Activated CD8-positive, alpha-beta memory T cell treated with anti-CD3 and anti-CD28 coated beads for 36 hours (primary cell): ENCODE measurements around the gene HDAC4. TPM values are rescaled to one million over a fixed set of nuclear protein-coding genes. Genes with fewer than 3 reads are reported as not detected.

ENCODE experiments used
- CTCF ChIA-PET: fragments of 350-600 bp; sonication (Branson Sonifier 250); formaldehyde crosslinking; loops from one replicate; lab custom pipeline; 2021; ENCODE audit warnings: antibody characterized with exemption; lab: Charles Lee
- POLR2A ChIA-PET: fragments of 350-600 bp; sonication (Branson Sonifier 250); formaldehyde crosslinking; loops from one replicate; lab custom pipeline; 2021; ENCODE audit warnings: antibody characterized with exemption; lab: Charles Lee
- total RNA-seq, 2 experiments: library from RNA; stranded (reverse); gene quantifications; one replicate each; pipeline ENCODE4 v1.2.3, GENCODE V29; 2021

Gene HDAC4
- total RNA-seq, 2 experiments from 2014 or later = 19.7 to 23.5 TPM

DNA sequence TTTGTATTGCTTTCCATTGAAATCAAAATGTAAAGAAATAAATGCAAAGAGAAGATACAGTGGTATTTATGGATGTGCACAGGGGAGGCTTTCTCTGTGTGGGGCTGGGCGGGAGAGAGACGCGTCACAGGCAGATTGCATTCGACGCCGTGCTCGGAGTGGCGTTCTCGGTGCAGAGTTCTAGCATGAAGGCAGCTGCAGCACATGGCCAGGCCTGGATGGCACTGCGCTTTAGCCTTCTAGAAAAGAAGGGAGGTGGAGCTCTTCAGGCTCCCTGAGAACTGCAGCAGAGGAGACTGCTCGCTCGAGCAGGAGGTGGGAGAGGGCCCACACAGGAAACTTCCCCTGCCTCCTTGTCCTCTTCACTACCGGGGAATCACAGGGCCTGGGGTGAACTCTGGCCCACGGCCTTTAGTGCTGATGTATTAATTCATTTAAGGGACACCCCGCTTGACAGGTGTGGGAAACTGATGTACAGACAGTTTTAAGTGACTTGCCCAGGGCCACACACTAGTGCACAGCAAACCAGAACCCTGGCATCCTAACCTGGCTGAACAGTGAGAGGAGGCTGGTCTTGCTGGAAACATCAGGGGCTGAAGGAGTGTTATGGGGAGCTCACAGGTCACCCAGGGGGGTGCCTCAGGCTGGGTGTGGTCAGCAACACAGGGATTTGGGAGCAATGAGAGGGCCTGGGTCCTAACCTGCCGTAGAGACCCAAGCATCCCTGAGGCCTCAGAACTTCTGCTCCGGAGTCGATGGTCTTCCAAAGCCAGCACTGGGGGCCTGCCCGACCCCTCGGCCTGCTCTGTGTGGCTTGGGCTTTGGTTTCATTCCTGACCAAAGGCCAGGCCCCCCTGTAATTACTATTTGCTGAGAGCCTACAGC is 199.9 kb downstream of the HDAC4 start:
- ChIA-PET POLR2A (no interaction called here), CTCF (no interaction called here)

DNA sequence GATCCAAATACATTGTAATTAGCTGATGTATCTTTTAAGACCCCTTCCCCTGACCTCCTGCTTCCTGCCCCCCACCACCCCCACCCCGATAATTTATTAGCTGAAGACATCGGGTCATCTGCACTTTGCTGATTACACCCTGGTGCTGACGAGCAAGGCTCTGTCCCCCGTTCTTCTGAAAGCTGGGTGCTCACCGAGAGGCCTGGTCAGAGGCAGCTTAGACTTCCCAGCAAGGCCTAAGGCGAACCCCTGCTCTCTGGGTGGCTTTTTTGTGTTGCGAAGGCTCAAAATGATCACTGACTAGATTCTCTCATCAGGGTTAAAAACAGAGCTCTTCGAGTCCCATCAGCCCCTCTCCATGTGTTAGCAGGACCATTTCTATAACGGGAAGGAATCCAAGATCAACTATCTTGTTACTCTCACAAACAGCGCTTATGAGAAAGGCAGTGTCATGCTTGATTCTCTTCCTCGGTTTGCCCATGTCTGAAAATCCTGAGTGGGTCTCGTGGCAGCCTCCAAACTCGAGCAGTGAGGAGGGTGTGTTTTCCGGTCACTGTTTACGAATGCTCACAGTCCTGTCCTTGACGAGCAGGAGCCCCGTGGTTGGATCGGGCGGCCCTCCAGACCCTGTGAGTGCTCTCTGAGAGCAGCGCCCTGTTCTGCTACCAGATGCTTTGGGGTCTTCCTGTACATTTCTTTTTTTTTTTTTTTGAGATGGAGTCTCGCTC is 201.6 kb downstream of the HDAC4 start:
- ChIA-PET POLR2A (no interaction called here), CTCF (no interaction called here)

DNA sequence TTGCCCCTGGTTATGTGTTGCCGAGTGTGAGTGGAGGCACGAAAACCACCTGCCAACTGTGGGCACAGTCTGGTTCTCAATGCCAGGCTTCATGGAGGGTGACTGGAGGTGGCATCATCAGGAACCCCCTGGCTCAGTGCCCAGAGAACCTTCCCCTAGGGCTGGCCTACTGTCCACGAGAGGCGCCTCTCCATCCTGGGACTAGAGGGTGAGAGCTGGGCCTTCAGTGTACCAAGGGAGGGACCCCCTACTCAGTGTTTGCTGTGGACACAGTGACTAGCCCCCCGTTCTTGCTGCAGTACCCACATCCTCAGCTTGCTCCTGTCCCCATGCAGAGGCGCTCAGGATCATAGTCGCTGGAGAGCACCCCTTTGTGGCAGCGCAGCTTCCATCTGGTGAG is 202.6 kb downstream of the HDAC4 start:
- POLR2A ChIA-PET = no interaction called here
- CTCF ChIA-PET = no interaction called here

DNA sequence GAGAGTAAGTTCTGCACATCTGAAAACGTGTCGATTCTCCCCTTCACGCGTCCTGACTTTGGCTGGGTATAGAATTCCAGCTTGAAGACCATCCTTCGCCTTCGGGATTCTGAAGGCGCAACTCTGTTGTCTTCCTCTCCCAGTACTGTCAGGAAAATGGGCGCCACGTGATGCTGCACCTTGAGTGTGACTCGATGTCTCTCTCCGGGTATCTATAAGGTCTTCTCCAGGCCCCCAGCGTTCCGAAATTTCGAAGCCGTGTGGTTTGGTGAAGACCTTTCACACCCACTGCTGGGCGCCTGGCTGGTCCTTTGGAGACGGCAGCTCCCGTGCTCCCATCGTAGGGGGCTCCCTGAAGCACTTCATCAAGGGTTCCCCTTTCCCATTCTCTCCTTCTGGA is 203.7 kb downstream of the HDAC4 start:
- POLR2A ChIA-PET = no interaction called here
- CTCF ChIA-PET = no interaction called here

DNA sequence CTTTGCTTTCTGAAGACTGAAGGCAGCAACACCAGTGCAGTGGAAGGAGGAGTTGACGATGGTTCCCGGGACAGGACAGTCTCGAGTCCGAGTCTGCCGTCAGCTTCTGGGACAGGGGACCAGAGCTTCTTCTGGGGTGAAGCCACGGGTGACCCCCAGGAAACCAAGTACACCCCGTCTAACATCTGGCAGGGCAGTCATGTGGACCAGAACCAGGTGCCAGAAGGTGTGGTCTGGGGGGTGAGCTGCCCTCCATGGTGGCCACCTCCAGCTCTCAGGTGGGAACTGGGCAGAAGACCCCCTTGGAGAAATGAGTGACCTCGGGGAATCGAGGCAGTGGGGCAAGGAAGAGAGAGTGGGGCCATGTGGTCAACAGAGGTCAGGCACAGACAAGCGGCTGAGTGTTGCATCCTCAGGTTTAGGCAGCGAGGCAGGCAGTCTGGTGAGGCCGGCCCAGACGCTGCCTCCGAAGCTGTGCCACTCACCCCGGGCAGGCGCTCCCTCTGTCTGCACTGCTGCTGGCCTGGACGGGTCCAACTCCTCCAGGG is 204.3 kb downstream of the HDAC4 start:
- CTCF ChIA-PET = no interaction called here

DNA sequence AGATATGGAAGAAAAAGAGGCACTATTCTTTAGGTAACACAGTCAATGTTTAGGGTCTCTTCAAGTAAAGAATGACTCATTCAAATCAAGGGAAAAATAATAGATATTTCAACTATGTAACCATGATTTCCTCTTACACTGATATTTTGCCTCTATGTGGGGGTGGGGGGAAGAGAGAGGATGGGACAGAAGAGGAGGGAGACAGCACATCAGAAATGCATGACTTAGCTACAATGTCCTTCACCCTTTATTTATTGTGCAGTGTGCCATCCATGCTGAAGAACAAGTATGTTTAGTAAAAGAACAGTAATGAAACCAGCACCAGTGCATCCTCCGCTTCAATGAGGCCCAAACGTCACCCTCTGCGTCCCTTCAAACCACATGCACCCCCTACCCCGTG is 204.8 kb downstream of the HDAC4 start:
- POLR2A ChIA-PET = no interaction called here
- CTCF ChIA-PET = no interaction called here

More for the DNA sequence above, 204.3 kb downstream of the HDAC4 start:
- POLR2A ChIA-PET = no interaction called here

DNA sequence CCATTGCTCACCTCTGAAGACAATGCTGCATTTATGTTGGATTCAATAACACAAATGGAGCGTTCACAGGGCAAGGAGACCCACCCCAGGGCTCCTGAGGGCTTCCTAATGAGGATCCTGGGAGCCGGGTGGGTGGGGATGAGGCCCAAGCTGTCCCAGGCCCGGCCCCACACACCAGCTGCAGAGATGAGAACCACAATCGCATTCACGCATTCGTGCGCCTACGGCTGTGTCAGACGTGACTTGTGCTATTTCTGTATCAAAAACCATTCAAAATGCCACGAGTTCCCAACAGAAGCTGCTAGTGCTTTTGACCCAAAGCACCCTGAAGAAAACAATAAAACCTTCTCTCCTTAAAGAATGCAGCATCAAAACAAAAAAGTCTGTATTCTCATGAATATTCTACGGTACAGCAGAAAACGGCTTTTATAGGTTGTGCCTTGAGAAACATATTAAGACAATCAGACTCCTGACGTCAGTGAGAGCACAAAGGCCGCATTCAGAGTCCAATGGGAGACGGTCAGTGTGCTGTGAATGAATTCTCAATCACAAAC is 205.4 kb downstream of the HDAC4 start:
- CTCF ChIA-PET = no interaction called here
- POLR2A ChIA-PET = no interaction called here

DNA sequence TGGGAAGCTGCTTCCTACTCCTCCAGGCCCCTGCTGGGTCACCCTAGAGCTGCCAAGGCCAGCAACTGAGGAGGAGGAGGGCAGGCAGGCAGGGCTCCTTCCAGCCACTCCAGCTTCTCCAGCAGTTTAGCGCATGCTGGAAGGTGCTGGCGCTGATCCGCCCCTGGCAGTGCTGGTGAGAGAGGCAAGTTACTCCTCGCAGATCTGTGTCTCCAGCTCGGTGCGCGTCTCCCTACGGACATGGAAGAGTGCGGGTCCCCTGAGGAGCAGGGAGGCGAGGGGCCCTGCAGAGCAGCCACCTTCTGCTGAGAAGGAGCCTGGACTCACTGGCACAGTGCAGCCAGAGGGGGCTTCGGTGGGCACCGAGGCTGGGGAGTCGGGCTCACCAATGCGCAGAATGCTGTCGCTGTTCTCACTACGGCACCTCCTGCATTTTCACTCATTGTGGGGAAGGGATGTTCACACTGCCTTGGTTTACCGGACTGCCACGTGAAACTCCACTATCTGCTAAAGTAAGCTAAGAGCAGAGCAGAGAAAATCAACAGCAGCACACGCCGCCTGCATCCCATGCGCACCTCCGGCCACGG is 206.0 kb downstream of the HDAC4 start:
- ChIA-PET CTCF (no interaction called here), POLR2A (no interaction called here)

DNA sequence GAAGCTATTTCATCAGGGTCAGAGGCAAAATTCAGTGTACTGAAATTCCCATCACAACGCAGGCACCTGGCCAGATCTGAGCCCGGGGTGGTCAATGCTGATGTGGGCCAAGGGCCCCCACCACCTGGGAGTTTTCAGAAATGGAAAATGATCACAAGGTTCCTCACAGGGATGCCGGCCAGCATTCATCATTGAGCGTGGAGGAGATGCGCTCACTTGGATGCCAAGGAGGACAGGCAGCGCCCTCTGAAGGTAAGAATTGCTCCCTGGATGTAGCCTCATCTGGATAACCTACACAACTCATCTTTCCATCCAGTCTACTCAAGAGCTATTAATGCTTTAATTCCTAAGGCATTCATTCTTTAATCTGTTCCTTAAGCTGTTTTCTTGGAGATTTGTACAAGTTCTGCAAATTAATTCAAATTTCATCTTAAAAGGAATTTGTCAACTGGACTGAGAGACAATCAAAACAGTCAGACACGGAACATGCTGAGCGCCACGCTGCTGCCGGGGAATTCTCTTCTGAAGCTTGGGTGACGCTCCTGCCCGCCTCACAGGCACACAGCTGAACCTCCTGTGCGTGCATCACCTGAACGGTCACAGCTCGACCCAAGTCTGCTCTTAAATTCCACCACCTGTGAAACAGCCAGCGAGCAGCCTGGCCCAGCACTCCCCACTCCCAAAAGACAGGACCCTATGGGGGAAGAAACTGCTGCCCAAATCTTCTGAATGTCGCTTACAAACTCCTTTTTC is 206.7 kb downstream of the HDAC4 start:
- CTCF ChIA-PET = no interaction called here
- POLR2A ChIA-PET = no interaction called here

DNA sequence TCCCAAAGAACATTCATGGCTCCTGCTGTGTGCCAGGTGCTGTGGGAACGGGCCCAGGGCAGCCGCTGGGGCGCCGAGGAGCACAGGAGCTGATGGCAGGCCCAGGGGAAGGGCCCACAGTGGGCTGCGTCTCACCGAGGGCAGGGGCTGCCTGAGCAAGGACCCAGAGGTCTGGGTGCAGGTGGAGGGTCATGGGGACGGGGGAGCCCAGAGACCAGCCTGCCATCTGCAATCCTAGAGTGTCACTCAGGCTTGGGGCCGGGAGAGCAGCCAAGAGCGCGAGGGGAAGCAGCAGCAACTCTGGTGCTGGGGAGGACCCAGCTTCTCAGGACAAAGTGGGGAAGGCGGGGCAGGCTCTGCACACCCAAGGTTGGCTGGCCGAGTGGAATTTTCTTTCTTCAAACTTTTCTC is 207.4 kb downstream of the HDAC4 start:
- ChIA-PET CTCF (no interaction called here), POLR2A (no interaction called here)

DNA sequence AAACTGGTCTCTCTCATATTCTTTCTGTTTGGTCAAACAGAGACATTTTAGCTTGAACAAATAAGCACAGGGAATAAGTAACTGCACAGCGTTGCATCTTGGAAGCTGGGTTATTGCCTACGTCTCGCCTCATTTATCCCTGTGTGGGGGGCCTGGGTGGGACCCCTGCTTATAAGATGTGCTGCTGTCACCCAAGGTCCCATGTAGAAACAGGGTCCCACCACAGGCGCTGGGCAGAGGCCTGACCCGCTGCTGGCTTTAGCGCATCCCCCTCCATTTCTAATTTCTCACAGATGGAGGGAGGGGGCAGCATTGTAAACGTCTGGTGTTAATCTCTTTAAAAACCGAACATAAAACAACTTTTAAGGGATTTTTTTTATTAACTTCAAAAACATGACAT is 207.8 kb downstream of the HDAC4 start:
- ChIA-PET POLR2A (no interaction called here), CTCF (no interaction called here)

DNA sequence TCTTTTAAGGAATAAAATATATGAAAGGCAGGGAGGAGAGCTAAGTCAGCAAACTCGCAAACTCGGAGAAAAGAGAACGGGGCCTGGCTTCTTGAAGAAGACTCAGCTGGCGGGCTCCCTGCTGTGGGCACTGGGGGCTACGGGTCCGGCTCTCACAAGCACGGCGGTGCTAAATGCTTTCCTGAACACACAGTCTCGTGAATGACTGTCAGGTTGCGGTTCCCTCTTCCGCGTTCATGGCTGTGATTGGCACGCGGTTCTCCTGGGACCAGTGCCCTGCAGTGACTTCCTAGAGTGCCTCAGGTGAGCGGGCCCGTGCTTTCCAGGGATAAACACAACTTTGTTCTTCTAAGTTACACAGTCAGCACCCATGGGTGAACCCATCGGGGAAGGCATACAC is 208.4 kb downstream of the HDAC4 start:
- POLR2A ChIA-PET = no interaction called here
- CTCF ChIA-PET = no interaction called here

DNA sequence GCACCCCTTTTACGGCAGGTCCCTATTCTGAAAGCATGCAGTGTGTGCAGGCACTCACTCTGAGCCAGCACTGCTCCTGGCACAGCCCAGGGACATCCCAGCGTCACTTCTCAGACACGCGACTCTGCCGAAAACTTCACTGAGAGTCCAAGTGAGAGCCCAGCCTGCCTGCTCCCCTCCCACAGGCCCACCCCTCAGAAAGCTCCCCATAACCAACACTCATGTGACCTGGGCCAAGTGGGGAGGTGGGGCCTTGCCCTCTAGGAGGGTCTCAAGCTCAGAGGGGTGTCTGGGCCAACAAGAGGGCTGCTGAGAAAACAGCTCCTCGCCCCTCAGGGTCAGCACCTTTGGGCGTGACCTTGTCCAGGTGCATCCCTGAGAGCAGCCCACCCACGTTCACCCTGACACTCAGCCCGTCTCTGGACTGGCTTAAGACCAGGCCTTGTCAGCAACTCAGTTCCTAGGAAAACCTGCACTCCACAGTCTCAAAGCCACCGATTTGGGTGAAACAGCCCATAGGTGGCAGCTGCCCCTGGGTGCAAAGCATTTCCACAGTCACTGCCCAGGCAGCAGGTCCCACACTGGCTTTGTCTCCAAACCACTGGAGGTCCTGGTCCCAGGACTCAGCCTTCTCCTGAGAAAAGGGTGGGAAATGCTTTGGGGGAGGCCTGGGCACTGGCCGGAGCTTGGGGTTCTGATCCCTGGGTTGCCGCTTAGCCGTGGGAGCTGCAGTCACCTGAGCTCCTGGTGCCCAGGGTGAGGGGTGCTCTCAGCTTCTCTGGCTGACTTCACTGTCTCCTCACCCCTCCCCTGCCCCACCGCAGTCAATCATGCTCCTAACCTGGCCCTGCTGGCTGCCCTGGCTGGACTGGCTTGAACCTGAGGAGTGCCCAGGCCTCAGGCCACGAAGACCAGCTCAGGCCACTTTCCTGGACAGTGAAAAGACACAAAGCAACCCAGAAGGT is 209.6 kb downstream of the HDAC4 start:
- CTCF ChIA-PET = no interaction called here
- POLR2A ChIA-PET = no interaction called here

DNA sequence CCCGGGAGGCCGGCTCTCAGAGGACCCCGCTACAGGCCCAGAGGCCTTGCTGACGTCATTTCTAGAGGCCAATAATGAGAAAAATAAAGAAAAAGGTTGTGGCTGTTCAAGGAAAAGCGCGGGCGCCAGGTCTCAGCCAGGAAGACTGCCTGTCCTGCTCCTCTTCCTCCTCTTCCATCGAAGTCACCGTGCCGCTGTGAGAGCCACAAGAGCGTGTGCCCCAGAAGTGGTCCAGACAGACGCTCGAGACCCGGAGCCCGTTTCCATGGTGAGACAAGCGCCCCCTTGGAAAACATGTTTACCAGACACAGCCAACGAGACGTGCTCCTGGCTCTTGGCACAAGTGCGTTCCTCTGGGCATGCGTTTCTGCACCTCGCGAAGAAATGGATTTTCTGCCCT is 210.5 kb downstream of the HDAC4 start:
- POLR2A ChIA-PET = no interaction called here
- CTCF ChIA-PET = no interaction called here

DNA sequence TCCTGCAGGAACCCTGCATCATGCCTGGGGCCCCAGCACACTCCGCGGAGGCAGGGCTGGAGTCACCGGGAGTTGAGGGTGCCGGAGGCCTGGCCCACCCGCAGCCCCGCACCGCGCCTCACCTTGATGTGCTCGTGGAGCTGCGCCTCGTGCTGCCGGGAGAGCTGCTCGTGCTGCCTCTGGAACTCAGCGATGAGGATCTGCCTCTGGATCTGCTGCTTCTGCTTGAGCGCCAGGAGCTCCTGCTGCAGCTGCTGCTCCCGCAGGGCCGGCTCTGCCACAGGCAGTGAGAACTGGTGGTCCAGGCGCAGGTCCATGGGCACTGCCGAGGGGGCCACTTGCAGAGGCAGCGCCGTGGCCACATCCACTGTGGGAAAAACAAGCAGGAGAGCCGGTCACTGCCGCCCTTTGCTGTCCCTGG is 211.1 kb downstream of the HDAC4 start:
- ChIA-PET POLR2A (no interaction called here), CTCF (no interaction called here)

DNA sequence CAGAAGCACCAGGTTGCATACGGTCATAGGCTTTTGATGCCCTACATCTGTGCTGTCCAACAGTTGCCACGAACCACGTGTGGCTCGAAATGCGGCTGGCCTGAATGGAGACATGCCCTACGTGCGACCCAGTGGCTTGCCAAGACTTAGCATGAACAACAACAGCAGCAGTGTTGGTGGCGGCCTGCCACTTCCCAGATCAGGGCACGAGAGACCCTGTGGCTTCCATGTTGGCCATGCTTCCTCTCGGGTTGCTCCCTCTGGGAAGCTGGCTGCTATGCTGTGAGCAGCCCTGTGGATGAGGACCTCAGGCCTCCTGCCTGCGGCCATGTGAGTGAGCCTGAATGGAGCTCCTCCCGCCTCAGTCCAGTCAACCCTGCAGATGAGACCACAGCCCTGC is 212.3 kb downstream of the HDAC4 start:
- ChIA-PET POLR2A (no interaction called here), CTCF (no interaction called here)

DNA sequence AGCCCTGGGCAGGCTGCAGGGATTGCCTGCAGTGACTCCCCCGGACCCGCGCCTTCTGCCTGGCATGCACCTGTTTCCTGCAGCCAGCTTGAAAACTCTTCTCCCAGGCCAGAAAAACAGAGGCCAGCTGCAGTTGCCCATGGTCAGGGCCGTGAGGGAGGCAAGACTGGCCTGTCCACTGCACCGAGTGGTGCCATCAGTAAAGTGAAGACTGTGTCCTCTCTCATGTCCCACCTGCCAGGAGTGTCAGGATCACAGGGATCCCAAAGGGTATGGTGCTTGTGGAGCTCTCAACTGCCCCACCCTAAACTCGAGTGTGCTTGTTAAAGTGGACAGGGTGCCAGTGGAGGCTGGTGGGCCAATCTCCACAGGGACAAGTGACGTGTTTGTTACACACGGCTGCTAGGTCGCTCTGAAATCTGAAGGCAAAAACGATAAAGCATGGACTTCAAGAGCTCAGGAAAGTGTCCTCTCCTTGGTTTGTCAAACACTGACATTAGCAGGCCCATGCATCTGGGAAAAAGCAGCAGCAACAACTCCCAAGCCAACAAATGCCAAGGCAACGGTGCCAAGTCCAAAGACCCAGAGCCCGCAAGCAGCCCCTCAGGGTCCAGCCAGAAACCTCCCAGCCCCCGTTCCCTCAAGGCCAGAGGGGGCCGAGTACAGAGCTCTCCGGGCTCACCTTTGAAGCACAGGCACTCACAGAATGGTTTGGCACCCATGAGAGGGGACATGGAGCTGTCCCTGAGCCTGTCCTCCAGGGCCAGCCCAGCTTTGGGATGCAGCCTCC is 213.2 kb downstream of the HDAC4 start:
- POLR2A ChIA-PET = no interaction called here

More for the DNA sequence above, 213.2 kb downstream of the HDAC4 start:
- CTCF ChIA-PET = no interaction called here
